Upper lobe of right lung (tissue), 1 donor: ENCODE measurements around the gene SNN. TPM values are rescaled to one million over a fixed set of nuclear protein-coding genes. Genes with fewer than 3 reads are reported as not detected.

ENCODE experiments used
- ATAC-seq: fragments of 200-7000 bp; cut with Tn5 transposase; one replicate; pipeline ENCODE4 v1.9.1; 2020; ENCODE audit warnings: mild to moderate bottlenecking, moderate library complexity
- DNase-seq: peaks from one replicate; pipeline ENCODE4 v3.0.0-alpha.2; 2020
- H3K27ac ChIP-seq: fragments of 200-600 bp; one replicate; pipeline ENCODE4 v1.8.0; 2022
- H3K27me3 ChIP-seq: fragments of 200-600 bp; one replicate; pipeline ENCODE4 v1.8.0; 2022; ENCODE audit warnings: mild to moderate bottlenecking
- H3K36me3 ChIP-seq: fragments of 200-600 bp; one replicate; pipeline ENCODE4 v1.8.0; 2022
- H3K4me1 ChIP-seq: fragments of 200-600 bp; one replicate; pipeline ENCODE4 v1.8.0; 2022
- H3K4me3 ChIP-seq: fragments of 200-600 bp; one replicate; pipeline ENCODE4 v1.8.0; 2022; ENCODE audit warnings: mild to moderate bottlenecking
- H3K9me3 ChIP-seq: fragments of 200-600 bp; one replicate; pipeline ENCODE4 v1.8.0; 2022
- intact Hi-C: fragments of 100-400 bp; cut with DNase I; formaldehyde crosslinking; loops from one replicate; pipeline ENCODE4 v1.11.0; 2022
- total RNA-seq: library from RNA; stranded (reverse); fragmentation: NEBNext Ultra II Directional; extraction: Animal tissue kit (Norgen Biotek cat#: 25700); gene quantifications from one replicate; pipeline ENCODE4 v1.2.1, GENCODE V29; 2021
- TF ChIP-seq, protein P1 (sequence below): fragments of 200-600 bp; IDR thresholded peaks from one replicate; pipeline ENCODE4 v1.8.0; 2022; ENCODE audit warnings: antibody characterized with exemption
- donor health status: DM: no; HTN: yes; CAD: no; lungs with severe emphysema.

Gene SNN
- total RNA-seq, 1 donor from 2014 or later: 31.1 TPM

DNA sequence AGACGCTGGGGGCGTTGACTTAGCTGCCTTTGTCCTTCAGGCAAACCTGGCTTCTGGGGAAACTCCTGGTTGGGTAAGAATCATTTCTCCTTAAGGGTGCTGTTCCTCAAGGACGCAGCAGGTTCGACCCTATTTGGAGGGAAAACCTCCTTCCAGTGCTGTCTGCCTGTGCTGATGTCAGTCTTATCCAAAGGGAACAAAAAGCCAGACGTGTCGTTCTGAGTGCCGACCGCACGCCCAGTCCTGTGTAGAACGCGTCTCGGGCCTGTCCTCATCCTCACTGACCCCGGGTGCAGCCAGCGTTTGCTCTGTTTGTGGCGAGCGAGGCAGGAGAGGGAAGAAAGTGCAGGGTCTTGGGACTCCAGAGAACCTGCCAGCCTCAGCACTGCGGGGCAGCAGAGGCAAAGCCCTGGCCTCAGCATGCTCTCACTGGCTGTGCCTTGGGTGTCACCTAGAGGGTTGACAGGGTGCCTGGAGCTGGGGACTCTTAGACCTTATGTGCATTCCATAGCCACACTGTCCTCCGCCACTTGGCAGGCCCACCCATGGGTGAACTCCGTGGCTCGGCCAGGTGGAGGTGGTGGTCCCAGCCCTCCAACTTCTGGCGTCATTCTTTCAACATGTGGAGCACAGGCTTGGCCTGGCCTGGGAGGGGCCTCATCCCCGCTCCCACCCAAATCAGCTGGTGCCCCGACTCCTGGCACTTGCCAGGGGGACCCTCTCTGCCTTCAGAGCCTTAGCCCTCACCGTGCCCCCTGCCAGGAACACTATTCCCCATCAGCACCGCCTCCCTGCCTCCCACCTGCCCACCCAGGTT, 6.0 kb downstream of the SNN start:
- intact Hi-C loops: no loop called here
- DNase-seq (no peak), ATAC-seq (no peak)
- H3K27ac ChIP-seq: peak overlapping the region; percentile 36
- H3K4me3 ChIP-seq: no peak overlapping the region
- H3K4me1 ChIP-seq: peaks cover 55% of the 10 kb centered on the region
- no peaks in the 10 kb centered on the region for H3K27me3 ChIP-seq
- H3K36me3 ChIP-seq: peaks cover 35% of the 10 kb centered on the region
- TF ChIP-seq, protein P1, sequence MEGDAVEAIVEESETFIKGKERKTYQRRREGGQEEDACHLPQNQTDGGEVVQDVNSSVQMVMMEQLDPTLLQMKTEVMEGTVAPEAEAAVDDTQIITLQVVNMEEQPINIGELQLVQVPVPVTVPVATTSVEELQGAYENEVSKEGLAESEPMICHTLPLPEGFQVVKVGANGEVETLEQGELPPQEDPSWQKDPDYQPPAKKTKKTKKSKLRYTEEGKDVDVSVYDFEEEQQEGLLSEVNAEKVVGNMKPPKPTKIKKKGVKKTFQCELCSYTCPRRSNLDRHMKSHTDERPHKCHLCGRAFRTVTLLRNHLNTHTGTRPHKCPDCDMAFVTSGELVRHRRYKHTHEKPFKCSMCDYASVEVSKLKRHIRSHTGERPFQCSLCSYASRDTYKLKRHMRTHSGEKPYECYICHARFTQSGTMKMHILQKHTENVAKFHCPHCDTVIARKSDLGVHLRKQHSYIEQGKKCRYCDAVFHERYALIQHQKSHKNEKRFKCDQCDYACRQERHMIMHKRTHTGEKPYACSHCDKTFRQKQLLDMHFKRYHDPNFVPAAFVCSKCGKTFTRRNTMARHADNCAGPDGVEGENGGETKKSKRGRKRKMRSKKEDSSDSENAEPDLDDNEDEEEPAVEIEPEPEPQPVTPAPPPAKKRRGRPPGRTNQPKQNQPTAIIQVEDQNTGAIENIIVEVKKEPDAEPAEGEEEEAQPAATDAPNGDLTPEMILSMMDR: no peak
- no peaks in the 10 kb centered on the region for H3K9me3 ChIP-seq

DNA sequence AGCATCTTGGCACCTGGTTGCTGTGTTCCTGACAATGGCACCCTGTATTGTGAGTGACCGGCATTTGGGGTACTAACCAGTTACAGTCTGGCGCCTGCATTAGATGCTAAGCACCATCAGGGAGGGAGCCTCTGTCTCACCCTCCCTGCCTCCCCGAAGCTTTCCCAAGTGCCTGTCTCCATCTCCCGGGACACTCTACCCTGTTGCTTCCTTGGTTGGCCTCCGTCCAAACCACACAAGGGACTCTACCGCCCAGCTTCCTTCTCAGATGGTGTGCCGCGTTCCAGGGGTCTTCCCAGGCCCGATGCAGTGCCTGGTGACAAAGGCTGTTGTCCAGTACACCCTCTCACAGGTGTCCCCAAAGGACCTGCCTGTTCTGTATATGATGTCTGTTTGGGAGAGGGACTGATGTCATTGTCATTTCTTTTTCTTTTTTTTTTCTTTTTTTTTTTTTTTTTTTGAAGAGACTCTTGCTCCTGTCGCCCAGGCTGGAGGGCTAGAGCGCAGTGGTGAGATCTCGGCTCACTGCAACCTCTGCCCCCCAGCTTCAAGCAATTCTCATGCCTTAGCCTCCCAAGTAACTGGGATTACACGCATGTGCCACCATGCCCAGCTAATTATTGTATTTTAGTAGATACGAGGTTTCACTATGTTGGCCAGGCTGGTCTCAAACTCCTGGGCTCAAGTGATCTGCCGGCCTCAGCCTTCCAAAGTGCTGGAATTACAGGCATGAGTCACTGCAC, 6.7 kb downstream of the SNN start:
- H3K36me3 ChIP-seq: peaks cover 43% of the 10 kb centered on the region
- TF ChIP-seq, protein P1: no peak
- intact Hi-C loops: no loop called here
- no peaks in the 10 kb centered on the region for H3K9me3 ChIP-seq
- peaks cover 48% of the 10 kb centered on the region for H3K4me1 ChIP-seq
- no peak overlapping the region for H3K4me3 ChIP-seq
- H3K27ac ChIP-seq: no peak overlapping the region
- no peaks in the 10 kb centered on the region for H3K27me3 ChIP-seq
- DNase-seq (no peak), ATAC-seq (no peak)

DNA sequence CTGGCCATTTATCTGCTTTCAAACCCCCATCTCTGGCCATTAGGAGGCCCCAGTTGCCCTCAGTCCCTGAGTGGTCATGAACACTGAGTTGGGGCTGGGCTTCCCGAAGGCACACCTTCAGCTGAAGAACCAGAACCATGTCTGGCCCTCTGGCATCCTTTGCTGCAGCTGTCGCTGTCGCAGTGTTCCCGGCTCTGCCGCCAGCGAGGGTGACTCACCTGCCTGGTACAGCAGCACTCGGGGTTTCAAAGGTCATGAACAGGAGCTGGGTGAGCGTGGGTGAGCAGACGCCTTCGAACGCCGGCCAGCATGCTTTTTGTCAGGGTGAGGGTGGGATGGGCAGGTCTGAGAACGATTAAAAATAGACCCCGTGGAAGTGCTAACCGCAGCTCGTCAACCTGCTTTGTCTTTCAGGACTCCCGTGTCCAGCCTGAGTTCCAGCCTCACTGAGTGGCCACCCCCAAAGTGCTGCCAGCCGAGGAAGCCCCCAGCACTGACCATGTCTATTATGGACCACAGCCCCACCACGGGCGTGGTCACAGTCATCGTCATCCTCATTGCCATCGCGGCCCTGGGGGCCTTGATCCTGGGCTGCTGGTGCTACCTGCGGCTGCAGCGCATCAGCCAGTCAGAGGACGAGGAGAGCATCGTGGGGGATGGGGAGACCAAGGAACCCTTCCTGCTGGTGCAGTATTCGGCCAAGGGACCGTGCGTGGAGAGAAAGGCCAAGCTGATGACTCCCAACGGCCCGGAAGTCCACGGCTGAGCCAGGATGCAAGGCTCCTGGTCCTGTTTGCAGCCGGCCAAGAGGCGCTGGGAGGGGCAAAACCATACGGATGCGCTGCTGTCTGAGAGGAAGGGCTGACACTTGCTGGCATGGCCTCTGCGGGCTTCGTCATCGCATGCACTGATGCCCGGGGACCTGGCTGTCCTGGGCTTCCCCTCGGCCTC, 7.6 kb downstream of the SNN start:
- Histone ChIP-seq H3K36me3 (peaks cover 51% of the 10 kb centered on the region), H3K9me3 (no peaks in the 10 kb centered on the region), H3K27me3 (no peaks in the 10 kb centered on the region), H3K4me3 (no peak overlapping the region), H3K4me1 (peaks cover 41% of the 10 kb centered on the region), H3K27ac (no peak overlapping the region)
- ATAC-seq: peak; percentile 4
- TF ChIP-seq, protein P1: no peak
- intact Hi-C loops: no loop called here
- no peak for DNase-seq

DNA sequence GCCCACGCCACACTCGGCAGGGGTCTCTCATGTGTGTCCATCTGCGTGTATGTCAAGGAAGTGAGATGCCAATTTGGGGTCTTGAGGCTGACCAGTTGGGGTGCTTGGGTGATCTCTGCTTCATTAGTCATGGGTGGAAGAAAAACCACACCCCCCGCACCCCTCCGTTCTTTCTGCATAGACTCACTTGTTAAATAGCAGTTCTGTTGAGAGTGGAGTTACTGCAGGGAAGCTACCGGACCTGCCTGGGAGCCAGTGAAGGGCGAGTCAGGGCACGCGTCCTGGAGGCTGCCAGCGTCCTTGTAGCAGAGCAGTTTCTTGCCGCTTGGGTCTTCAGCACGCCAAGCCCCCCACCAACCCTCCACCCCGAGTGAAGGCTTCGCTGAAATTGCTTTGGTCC, 8.5 kb downstream of the SNN start:
- Histone ChIP-seq H3K9me3 (no peaks in the 10 kb centered on the region), H3K36me3 (peaks cover 58% of the 10 kb centered on the region), H3K27me3 (no peaks in the 10 kb centered on the region), H3K27ac (no peak overlapping the region), H3K4me1 (peaks cover 50% of the 10 kb centered on the region), H3K4me3 (no peak overlapping the region)
- intact Hi-C loops: no loop called here
- TF ChIP-seq, protein P1: no peak
- DNase-seq (peak; percentile 39), ATAC-seq (no peak)

DNA sequence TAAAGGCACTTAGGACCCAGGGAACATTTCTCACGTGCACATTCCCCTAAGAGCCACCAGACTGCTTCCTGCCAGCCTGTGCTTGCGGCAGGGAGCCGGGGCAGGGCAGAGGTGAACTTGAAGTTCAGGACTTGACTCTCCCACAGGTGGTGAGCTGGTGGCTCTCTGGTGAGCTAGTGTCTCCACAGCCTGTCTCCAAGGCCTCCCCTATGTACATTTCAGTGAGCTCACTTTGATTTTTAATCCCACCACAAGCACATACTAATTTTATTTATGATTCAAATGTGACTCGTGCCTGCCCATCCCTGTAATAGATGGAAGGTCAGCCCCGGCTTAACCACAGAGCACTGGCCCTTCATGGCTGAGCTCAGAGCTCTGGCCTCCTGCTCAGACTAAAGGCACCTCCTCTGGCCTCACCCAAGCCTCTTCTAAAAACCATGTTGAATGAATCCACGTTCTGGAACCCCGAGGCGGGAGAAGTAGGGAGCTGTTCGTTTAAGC, 9.2 kb downstream of the SNN start:
- H3K4me3 ChIP-seq: no peak overlapping the region
- H3K4me1 ChIP-seq: peaks cover 48% of the 10 kb centered on the region
- no peaks in the 10 kb centered on the region for H3K9me3 ChIP-seq
- TF ChIP-seq, protein P1: no peak
- no peaks in the 10 kb centered on the region for H3K27me3 ChIP-seq
- peak; percentile 40 for DNase-seq
- intact Hi-C loops: no loop called here
- H3K27ac ChIP-seq: no peak overlapping the region
- peaks cover 64% of the 10 kb centered on the region for H3K36me3 ChIP-seq
- ATAC-seq: no peak
